22Rv1 (cell line): Measurements from ENCODE around the gene ZDHHC3.
A peak's percentile ranks its signal among the peaks of the same experiment; 100 is the strongest.

Experiments
- H3K27ac ChIP-seq: fragments of 450-650 bp; 2 replicates; pipeline ENCODE4 v1.5.1; 2017
- ZFX ChIP-seq: fragments of 450-650 bp; IDR thresholded peaks from 2 replicates; pipeline ENCODE4 v1.6.1; 2017; ENCODE audit warnings: antibody characterized with exemption, borderline replicate concordance
- TF ChIP-seq, protein P1 (sequence below): fragments of 450-650 bp; IDR thresholded peaks from 2 replicates; pipeline ENCODE4 v1.5.1; 2017; ENCODE audit warnings: mild to moderate bottlenecking

Gene ZDHHC3, protein sequence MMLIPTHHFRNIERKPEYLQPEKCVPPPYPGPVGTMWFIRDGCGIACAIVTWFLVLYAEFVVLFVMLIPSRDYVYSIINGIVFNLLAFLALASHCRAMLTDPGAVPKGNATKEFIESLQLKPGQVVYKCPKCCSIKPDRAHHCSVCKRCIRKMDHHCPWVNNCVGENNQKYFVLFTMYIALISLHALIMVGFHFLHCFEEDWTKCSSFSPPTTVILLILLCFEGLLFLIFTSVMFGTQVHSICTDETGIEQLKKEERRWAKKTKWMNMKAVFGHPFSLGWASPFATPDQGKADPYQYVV

DNA sequence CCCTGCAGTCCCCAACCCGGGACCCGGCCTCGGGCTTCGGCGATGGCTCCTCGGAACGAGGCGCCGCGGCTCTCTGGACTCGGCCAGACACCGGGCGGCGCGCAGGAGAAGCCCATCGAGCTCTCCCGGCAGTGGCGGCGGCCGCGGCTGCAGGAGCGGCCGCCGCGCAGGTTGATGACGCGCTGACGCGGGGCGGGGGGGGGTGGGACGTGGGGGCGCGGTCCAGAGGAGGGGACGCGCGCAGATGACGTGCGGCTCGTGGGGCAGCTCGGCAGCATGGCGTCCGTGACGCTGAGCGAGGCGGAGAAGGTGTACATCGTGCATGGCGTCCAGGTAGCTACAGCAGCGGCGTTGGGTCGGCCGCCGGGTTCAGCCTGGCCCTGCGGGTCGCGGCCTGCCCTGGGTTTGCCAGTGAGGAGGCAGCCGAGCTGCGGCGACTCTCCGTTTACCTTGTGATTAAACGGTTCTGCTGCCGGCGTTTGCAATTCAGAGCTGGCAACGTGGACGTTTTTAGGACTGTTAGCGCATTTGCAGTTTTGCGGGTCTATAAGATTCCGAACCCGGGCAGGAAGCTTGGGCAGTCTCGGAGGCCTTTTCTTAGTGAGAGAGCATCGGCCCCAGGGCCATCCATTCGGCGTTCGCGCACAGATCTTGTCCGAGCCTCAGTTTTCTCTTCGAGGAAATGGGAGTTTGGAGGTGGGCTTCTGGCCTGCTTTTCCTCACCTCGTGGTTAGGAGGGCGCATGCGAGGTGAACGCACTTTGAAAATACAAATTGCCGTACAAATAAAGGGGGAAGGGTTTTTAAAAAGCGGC is at the start of gene ZDHHC3, which contains the start of gene EXOSC7:
TSS of gene ZDHHC3 (minus strand) at position 173 of the 814 bp plus-strand sequence. CDS start 16,738 bp downstream, outside the sequence.
TSS of gene EXOSC7 (plus strand) at position 243 of the 814 bp plus-strand sequence. CDS start at position 277, 34 bp downstream.
- TF ChIP-seq, protein P1, sequence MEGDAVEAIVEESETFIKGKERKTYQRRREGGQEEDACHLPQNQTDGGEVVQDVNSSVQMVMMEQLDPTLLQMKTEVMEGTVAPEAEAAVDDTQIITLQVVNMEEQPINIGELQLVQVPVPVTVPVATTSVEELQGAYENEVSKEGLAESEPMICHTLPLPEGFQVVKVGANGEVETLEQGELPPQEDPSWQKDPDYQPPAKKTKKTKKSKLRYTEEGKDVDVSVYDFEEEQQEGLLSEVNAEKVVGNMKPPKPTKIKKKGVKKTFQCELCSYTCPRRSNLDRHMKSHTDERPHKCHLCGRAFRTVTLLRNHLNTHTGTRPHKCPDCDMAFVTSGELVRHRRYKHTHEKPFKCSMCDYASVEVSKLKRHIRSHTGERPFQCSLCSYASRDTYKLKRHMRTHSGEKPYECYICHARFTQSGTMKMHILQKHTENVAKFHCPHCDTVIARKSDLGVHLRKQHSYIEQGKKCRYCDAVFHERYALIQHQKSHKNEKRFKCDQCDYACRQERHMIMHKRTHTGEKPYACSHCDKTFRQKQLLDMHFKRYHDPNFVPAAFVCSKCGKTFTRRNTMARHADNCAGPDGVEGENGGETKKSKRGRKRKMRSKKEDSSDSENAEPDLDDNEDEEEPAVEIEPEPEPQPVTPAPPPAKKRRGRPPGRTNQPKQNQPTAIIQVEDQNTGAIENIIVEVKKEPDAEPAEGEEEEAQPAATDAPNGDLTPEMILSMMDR, result no peak
- TF ChIP-seq ZFX, result no peak
- H3K27ac ChIP-seq, result peak within 1 kb of the TSS; percentile 61

DNA sequence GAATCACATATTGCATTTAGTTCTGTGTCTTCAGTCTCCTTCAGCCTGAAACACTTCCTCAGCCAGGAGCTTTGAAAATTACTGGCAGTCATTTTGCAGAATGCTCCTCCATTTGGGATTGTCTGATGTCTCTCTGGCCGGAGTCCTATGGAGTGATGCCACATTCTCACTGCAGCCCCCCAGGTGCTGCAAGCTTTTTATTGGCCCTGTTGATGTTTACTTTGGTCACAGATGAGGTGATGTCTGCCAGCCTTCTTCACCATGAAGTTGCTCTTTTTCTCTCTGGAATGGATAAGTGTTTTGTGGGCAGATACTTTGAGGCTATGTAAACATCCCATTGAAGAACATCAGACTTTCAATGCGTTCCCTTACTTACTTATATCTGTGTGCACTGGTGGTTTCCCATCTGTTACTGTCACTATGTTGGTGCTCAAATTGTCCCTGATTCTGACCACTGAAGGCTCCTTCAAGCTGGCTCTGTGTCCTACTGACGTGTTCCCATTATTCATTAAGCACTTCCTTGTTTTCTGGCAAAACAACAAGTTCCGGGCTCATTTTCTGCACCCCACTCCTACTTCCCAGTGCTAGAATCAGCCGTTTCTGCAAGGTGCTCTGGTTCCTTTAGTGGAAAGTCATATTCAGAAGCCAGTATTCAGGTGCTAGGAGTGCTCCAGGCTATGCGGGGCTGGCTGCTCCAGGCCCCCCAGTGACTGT is 48.7 kb upstream of the ZDHHC3 start:
- TF ChIP-seq, protein P1, result no peak
- TF ChIP-seq ZFX, result no peak
- no peak overlapping the region for H3K27ac ChIP-seq

DNA sequence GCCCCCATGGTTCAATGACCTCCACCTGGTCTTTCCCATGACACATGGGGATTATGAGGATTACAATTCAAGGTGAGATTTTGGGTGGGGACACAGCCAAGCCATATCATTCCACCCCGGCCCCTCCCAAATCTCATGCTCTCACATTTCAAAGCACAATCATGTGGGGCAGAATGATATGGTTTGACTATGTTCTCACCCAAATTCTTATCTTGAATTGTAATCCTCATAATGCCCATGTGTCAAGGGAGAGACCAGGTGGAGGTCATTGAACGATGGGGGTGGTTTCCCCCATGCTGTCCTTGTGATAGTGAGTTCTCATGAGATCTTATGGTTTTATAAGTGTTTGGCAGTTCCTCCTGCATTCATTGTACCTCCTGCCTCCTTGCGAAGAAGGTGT is 47.7 kb upstream of the ZDHHC3 start:
- no peak overlapping the region for H3K27ac ChIP-seq
- TF ChIP-seq, protein P1, result no peak
- TF ChIP-seq ZFX, result no peak

DNA sequence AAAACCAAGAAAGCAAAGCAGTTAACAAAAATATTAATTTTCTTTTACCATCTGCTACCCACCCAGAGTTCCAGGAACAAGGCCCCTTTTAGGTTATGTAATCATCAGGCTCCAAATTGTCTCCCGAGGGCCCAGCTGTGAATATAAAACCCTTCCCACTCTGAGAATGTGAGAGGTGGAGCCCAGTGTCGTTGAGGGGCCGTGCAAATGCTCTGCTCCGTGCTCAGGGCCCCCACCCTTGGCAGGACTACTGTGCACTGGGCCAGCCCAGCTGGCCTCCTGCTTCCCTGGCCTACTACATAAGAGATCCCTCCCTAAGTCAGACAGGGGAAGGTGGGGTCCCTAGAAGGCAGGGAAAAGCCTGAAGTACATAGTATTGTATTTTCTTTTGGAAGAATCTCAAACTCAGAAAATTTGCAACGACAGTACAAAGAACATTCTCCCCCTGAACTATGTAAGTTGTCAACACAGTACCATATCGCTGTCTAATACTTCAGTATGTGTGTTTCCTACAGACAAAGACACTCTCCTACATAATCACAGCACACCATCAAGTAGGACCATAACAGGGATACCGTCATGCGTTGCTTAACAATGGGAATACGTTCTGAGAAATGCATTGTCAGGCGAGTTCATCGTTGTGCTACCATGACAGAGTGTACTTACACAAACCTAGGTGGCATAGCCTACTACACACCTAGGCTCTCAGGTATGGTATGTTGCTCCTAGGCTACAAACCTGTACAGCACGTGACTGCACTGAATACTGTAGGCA is 45.7 kb upstream of the ZDHHC3 start:
- TF ChIP-seq ZFX, result no peak
- TF ChIP-seq, protein P1, result no peak
- no peak overlapping the region for H3K27ac ChIP-seq

DNA sequence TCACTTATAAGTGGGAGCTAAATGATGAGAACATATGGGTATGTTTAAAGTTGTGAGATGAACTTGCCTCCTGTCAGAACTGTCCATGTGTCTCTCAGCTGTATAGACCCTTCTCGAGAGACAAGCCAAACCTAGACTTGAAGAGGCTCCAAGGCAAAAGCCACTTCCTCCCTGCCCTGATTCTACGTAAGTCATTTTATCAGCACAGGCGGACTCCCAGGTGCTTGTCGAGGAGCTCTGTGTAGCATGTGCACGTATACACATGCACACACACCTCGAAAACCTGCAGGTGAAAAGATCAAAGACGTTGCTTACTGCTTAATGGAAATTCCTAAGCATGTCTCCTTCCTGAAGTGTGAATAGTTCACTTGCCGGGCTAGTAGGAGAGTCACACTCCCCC is 44.6 kb upstream of the ZDHHC3 start:
- TF ChIP-seq ZFX, result no peak
- H3K27ac ChIP-seq, result no peak overlapping the region

DNA sequence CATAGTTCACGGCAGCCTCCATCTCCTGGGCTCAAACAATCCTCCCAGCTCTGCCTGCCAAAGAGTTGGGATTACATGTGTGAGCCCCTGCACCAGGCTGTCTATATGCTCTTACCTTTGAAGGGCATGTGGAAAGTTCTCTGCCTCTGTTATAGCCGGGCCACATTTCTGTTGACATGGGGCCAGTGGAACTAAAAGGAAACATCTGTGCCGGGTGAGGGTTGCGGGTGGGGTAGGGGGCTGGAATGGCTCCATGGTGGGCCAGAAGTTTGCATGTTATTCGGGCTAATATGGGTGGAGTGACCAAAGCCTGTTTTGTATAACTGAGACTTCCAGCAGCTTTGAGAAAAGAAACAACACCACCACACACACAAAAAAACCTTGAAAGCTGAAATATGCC is 41.8 kb upstream of the ZDHHC3 start:
- H3K27ac ChIP-seq, result no peak overlapping the region
- TF ChIP-seq, protein P1, result no peak
- TF ChIP-seq ZFX, result no peak

DNA sequence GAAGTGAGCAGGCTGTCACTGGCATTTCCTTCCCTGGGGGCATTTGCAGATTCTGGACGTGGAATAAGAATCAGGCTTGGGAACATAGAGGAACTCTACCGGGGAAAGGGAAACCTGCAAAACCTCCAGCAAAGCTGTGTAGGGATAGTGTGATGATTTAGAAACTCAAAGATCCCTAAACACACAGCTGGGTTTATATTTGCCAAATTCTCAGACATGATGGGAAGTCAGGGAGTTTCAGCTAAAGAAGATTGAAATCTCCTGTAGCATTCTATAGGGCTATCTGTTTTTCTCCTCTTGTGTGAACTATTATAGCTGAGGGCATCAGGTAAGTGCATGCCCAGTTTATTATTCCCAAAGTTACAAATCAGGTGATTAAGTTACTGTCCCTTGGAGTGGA is 40.9 kb upstream of the ZDHHC3 start:
- no peak overlapping the region for H3K27ac ChIP-seq
- TF ChIP-seq, protein P1, result no peak
- TF ChIP-seq ZFX, result no peak
